ENCODE measurements around the gene UBXN11. TPM values are rescaled to one million over a fixed set of nuclear protein-coding genes. Genes with fewer than 3 reads are reported as not detected.

Gene UBXN11
- total and polyA plus RNA-seq, 3 donors from 2014 or later: 39.7 to 65.9 (median 51.7) TPM

- no peak for DNase-seq
- Histone ChIP-seq H3K36me3 (ENCODE audit: low read depth, missing control alignments) (no peaks in the 10 kb centered on the region), H3K4me1 (peaks cover 6% of the 10 kb centered on the region), H3K9me3 (no peaks in the 10 kb centered on the region), H3K27ac (no peak overlapping the region), H3K27me3 (no peaks in the 10 kb centered on the region), H3K4me3 (peak overlapping the region in 1 of 2 donors; percentile 80)
- TF ChIP-seq CTCF (IDR thresholded peaks at IDR 0.05) (no peak), POLR2A (IDR thresholded peaks at IDR 0.05) (no peak)
- intact Hi-C loops (cut with DNase I; ENCODE audit: low total_unique reads): no loop called here
- WGBS, 2 donors: 48 to 51% methylated on average over 6 of the region's 6 CpGs
These were observed 936 bp upstream of the UBXN11 start for GRCh38 chr1:26307363-26307781.

GRCh38 chr1:26305667-26306289, 658 bp downstream of the UBXN11 start:
- peak overlapping the region; percentile 63 to 80 for H3K4me3 ChIP-seq
- H3K9me3 ChIP-seq: no peaks in the 10 kb centered on the region
- intact Hi-C loops (cut with DNase I; ENCODE audit: low total_unique reads): no loop called here
- peaks cover 6% of the 10 kb centered on the region for H3K4me1 ChIP-seq
- WGBS, 2 donors: 14 to 18% methylated on average over 8 of the region's 8 CpGs
- no peak for TF ChIP-seq POLR2A (IDR thresholded peaks at IDR 0.05)
- no peaks in the 10 kb centered on the region for H3K27me3 ChIP-seq
- peak overlapping the region; percentile 27 for H3K27ac ChIP-seq
- DNase-seq: no peak
- no peaks in the 10 kb centered on the region for H3K36me3 ChIP-seq (ENCODE audit: low read depth, missing control alignments)

- H3K4me1 ChIP-seq: peaks cover 6% of the 10 kb centered on the region
- no peaks in the 10 kb centered on the region for H3K27me3 ChIP-seq
- H3K27ac ChIP-seq: no peak overlapping the region
- no peak for DNase-seq
- WGBS, 2 donors: 68 to 79% methylated on average over 6 to 8 of the region's 8 CpGs
- H3K9me3 ChIP-seq: no peaks in the 10 kb centered on the region
- TF ChIP-seq POLR2A (IDR thresholded peaks at IDR 0.05) (no peak), CTCF (IDR thresholded peaks at IDR 0.05) (no peak)
- no peak overlapping the region for H3K4me3 ChIP-seq
- intact Hi-C loops (cut with DNase I; ENCODE audit: low total_unique reads): no loop called here
- H3K36me3 ChIP-seq (ENCODE audit: low read depth, missing control alignments): no peaks in the 10 kb centered on the region
These were observed 3.6 kb downstream of the UBXN11 start for GRCh38 chr1:26302733-26303405.

GRCh38 chr1:26300578-26301275, 5.7 kb downstream of the UBXN11 start:
- no peak overlapping the region for H3K27ac ChIP-seq
- peaks cover 2% of the 10 kb centered on the region for H3K4me1 ChIP-seq
- no peak for DNase-seq
- no peaks in the 10 kb centered on the region for H3K9me3 ChIP-seq
- no peaks in the 10 kb centered on the region for H3K27me3 ChIP-seq
- WGBS, 2 donors: 96% methylated on average over 7 to 11 of the region's 11 CpGs
- intact Hi-C loops (cut with DNase I; ENCODE audit: low total_unique reads): no loop called here
- TF ChIP-seq CTCF (IDR thresholded peaks at IDR 0.05): no peak
- no peak for TF ChIP-seq POLR2A (IDR thresholded peaks at IDR 0.05)
- H3K36me3 ChIP-seq (ENCODE audit: low read depth, missing control alignments): no peaks in the 10 kb centered on the region
- H3K4me3 ChIP-seq: no peak overlapping the region

GRCh38 chr1:26297791-26298124, 8.7 kb downstream of the UBXN11 start:
- H3K9me3 ChIP-seq: no peaks in the 10 kb centered on the region
- WGBS, 2 donors: 74 to 79% methylated on average over 5 to 6 of the region's 6 CpGs
- H3K4me3 ChIP-seq: no peak overlapping the region
- H3K27me3 ChIP-seq: no peaks in the 10 kb centered on the region
- H3K36me3 ChIP-seq (ENCODE audit: low read depth, missing control alignments): no peaks in the 10 kb centered on the region
- no peak overlapping the region for H3K27ac ChIP-seq
- TF ChIP-seq CTCF (IDR thresholded peaks at IDR 0.05): no peak
- no peak for TF ChIP-seq POLR2A (IDR thresholded peaks at IDR 0.05)
- no peak for DNase-seq
- intact Hi-C loops (cut with DNase I; ENCODE audit: low total_unique reads): no loop called here
- H3K4me1 ChIP-seq: no peaks in the 10 kb centered on the region
